ENCODE measurements around the gene H6PD.

H6PD gene

GRCh38 chr1:9234223-9235095 lies at the start of gene H6PD:
Gene H6PD (plus strand): TSS chr1:9234774. CDS start chr1:9244935, 10,161 bp downstream.
- DNase-seq, result peak; percentile 89

GRCh38 chr1:9186082-9186859 lies 48.3 kb upstream of the H6PD start:
- DNase-seq, result no peak

DNA sequence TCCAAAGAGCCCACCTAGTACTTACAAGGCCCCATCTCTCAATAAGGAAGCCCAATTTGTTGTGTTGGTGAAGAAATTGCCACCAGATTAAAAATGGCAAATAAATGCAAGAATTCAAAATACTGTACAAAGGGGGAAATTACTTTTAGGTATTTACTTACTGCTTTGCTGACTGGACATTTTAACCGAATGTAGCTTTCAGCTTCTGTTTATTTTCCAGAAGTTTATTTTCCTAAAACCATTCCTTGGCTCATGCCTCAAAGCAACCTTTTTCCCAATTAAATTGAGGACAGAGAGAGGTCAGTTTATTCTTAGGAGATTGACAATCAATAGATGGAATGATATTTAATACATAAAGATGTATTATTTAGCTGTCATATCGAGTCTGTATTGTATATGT lies 47.6 kb upstream of the H6PD start:
- DNase-seq, result no peak

GRCh38 chr1:9190234-9190633 lies 44.3 kb upstream of the H6PD start:
- DNase-seq, result no peak

DNA sequence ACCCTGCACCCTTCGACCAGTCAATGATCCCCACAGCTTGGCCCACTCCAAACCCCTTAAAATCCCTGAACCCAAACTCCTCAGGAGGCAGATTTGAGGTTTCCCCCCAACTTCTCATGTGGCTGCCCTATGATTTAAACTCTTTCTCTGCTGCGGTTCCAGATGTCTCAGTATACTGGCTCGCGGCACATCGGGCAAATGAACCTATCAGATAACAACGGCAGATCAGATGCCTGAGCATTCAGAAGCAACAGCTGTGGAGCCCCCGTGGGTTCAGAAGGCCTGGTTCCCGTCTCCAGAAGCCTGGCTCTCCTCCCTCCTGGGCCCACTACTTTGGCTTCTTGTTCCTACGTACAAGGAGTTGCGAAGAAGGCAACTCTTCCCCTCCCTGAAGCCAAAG lies 43.3 kb upstream of the H6PD start:
- no peak for DNase-seq

DNA sequence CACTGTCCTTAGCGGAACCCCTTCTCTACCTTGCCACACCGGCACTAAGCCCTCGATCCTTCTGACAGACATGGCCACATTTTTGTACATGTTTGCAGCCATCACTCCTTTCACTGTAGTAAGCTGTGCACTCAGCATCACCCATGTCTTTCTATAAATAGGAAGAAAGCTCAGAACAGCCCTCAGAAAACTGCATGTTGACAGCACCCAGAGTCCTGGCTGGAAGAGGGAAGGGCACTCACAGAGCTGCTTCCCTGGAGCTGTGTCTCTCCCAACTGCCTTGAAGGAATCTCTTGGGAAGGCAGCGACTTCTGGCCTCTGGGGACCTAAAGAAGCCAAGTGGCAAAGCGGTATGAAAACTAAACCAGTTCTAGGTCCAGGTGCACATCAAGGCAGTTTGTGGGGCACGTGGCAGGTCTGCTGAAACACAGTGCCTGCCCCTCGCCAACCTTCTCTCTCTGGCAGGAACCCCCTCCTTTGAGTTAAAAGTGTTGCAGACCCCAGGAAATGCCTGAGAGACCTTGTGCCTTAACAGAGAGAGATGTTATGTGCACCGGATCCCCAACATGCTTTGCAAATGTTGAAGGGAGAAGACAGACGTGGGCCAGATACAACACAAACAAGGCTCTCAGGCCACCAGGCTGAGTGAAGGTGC lies 41.9 kb upstream of the H6PD start:
- no peak for DNase-seq

DNA sequence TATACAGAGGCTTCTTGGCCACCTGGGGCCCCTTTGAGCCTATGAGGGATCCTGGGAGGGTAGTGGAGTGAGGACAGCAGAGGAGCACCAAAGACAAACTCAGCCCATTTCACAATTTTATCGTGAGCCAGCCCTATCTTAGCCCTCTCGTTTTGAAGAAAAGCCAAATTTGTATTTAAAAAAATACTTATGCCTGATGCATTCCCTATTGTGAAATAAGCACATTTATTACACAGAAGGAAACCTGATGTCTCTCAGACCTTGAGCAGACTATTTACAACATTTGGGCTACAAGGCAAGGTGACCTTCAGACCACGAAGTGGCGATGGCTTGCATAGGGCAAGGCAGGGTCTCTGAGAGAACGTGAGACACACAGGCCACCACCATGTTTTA lies 41.3 kb upstream of the H6PD start:
- no peak for DNase-seq

- no peak for DNase-seq
Observed at GRCh38 chr1:9194024-9194423, 40.5 kb upstream of the H6PD start.

GRCh38 chr1:9195651-9196050 lies 38.9 kb upstream of the H6PD start:
- no peak for DNase-seq

GRCh38 chr1:9196129-9197040 lies 38.2 kb upstream of the H6PD start:
- DNase-seq, result peak; percentile 77

DNA sequence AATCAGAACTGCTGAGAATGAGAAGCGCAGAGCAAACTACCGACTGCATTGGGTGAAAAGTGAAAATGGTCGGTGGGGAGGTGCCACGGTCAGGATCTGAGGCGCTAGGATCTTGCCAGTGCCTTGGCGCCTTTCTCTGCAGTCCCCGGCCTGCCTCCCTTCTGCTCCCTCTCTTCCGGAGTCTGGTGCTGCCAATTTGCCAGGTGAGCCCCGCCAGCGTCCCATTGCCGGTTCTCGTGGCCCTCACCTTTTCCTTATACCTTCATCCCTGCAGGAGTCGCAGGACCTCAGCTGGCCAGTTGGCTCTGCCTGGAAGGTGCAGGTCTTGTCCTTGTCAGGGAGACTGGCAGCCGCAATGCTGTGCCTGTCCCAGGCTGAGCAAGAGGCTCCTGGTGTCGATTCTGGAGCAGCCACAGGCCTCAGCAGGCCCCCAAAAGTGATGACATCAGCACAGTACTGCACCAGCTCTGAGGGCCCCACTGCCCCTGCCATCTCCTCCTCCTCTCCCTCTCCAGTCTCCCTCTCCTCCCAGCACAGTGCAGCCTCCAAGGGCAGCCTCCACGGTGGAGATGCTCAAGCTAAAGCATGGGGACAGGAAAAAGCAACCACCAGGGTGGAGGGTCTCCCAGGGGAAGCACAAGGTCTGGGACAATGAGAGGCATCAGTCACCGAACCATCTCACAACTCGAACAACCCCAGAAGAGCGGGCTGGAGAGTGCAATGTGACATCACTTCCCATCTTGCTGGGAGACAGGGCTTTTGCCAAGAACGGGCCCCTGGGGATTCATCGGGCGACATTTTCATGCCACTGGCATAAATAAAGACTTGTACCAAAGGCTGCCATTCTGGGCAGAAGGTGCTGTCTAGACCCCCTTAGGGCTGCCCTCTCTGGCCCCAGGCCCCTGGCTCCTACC lies 37.1 kb upstream of the H6PD start:
- no peak for DNase-seq

DNA sequence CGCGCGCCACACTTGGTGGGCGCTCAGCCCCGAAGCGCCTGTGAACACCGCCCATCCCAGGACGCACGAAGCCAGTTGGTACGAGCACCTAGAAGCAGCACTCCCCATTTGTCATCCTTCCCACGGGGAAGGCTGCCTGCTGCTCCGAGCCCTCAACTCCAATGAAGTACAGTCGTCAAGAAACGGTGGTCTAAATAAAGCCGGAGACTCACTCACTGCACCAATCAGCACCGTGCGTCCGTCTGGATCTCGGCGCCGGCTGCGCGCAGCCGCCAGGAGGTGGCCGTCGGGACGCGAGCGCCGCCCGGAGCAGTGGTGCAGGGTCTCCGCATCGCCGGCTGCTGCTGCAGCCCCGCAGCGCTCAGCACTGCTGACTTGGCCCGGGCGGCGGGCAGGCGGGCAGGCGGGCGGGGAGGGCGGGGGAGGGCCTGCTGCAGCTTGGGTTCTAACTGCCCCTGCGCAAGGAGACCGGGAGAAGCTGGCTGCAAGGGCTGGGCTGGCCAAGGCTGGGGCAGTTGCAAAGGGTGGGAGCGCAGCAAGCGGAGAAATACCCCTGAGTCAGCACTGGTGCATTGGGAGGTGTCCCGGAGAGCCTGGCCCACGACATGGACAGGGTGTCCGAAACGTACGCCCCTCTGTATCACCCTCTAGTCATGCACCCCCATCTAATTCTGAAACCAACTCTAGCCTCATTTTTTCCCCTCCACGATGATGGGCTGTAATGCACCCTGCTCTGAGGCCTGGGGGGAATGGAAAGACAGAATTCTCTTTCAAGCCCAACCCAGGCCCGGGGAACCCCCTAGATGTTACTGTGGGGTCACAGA lies 35.8 kb upstream of the H6PD start:
- no peak for DNase-seq

DNA sequence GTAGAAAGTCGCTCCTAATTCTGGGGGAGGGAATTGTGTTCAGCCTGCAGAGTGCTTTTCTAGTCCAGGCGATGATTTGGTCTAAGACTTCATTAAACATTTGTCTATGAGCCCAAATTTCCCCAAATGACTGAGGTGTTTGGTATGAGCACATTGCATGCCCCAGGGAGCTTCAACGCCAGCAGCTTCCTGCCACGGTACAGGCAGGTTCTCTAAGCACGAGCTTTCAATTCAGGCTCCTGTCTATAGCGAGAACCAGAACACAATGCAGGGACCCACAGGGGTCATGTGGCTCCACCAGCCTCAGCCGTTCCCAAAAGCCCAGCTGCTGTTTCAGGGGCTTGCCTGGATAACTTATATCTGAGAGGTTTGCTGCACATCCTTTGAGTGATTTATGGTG lies 34.1 kb upstream of the H6PD start:
- no peak for DNase-seq

DNA sequence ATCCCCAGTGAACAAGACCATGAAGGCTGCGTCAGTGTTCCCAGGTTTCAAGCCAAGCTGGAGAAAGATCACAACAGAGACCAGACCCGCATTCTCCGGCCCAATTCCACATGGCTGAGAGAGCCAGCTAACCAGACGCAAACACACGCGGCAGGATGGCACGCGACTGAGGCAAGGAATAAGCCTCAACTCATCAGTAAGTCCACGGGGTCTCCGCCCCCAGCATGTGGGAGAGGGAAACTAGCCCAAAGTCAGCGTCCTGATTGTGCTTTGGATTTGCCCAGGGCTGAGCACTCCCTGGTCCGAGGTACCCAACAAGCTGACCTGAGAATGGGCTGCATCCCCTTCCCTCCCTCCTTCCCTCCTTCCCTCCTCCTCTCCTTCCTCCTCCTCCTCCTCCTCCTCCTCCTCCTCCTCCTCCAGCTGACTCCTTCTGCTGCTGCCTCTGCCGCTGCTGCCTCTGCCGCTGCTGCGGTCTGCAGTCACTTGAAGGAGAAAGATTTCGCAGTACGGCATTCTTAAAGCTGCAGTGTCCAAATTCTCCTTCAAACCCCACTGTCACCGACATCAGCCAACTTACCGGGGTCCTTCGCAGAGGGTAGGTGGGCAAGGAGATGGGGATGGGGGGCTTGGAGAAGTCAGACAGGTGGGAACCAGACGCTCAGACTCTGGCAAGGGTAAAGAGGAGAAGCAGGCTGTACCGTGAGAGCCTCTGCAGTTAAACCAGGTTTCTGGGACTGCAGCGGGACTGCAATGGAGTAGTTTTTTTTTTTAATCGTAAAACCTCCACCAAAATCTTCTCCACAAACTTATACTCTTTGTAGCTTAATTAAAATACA lies 33.0 kb upstream of the H6PD start:
- peak; percentile 67 for DNase-seq

GRCh38 chr1:9202240-9202870 lies 32.2 kb upstream of the H6PD start:
- no peak for DNase-seq

DNA sequence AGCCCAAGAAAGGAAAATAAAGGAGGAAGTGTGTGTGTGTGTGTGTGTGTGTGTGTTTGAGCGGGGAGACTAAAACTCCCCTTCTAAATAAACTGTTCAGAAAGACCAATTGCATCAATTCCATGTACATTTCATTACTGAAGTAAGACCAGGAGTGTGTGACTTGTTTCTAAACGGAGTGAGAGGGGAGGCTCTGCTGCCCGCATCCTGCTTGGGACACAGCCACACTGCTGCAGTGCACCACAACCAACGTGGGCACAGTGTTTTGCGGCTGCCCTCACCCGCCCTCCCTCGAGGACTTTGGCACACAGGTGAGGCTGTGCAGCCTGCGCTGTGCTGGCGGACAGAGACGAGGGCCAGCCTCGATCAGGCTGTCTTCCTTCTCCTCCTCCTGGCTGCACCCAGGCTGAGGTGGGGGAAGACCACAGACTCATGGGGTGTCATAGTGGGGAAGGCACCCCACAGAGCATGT lies 31.0 kb upstream of the H6PD start:
- no peak for DNase-seq

GRCh38 chr1:9204156-9204720 lies 30.3 kb upstream of the H6PD start:
- no peak for DNase-seq

DNA sequence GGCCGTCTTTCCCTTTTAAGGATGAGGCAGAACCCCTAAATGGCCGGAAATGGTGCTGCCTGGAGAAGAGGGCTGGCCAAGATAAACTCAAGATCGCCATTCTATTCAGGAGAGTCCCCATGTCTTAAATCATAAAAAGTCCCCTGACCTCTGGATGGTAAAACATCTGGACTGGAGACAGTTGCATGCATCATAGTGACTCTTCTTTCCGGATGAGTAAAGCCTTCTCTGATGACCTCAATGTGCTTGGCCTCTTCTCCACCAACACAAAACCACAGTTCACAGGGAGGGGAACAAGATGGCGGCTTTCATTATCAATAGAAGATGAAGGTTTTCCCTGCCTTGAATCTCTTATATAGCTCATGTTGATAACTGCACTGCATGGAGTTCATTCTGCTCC lies 27.5 kb upstream of the H6PD start:
- DNase-seq, result no peak

- DNase-seq, result no peak
Observed at GRCh38 chr1:9207715-9208114, 26.9 kb upstream of the H6PD start.
